CD4-positive, CD25-positive, alpha-beta regulatory T cell (primary cell): ENCODE data around the gene FBXO15. TPM values are rescaled to one million over a fixed set of nuclear protein-coding genes. Genes with fewer than 3 reads are reported as not detected.
A peak's percentile ranks its signal among the peaks of the same experiment; 100 is the strongest.

Source experiments
- ATAC-seq, 2 donors: fragments of 150-1000 bp; cut with Tn5 transposase; one replicate each; pipeline ENCODE4 v1.10.0; 2021; ENCODE audit warnings: low read depth in 2 of 2, moderate number of reproducible peaks in 2 of 2, moderate library complexity in 1 of 2
- DNase-seq, 3 donors: peaks; one replicate each; pipeline versions ENCODE4 v3.0.0 to v3.0.0-alpha.2; 2012 to 2022; ENCODE audit warnings: mixed read lengths in 1 of 3
- H3K27ac ChIP-seq: one replicate; pipeline ENCODE4 v1.7.0; 2013; ENCODE audit warnings: mild to moderate bottlenecking, low read length; ENCODE audit not compliant: insufficient read depth, poor library complexity, severe bottlenecking
- H3K27me3 ChIP-seq: one replicate; pipeline ENCODE4 v1.7.0; 2013; ENCODE audit warnings: low read length; ENCODE audit not compliant: control insufficient read depth, insufficient read depth
- H3K36me3 ChIP-seq: one replicate; pipeline ENCODE4 v1.7.0; 2013; ENCODE audit warnings: mild to moderate bottlenecking, low read length, moderate library complexity; ENCODE audit not compliant: control insufficient read depth, insufficient read depth
- H3K4me1 ChIP-seq: 2 replicates; pipeline ENCODE4 v1.7.0; 2013; ENCODE audit warnings: mild to moderate bottlenecking, low read length; ENCODE audit not compliant: insufficient read depth, control insufficient read depth, poor library complexity, severe bottlenecking
- H3K4me3 ChIP-seq: one replicate; pipeline ENCODE4 v1.7.0; 2013; ENCODE audit warnings: low read depth, mild to moderate bottlenecking, low read length, moderate library complexity
- H3K9me3 ChIP-seq, 2 experiments: 1 replicate in 1 of 2; 2 replicates in 1 of 2; pipeline ENCODE4 v1.7.0; 2013; ENCODE audit warnings: low read length in 2 of 2, mild to moderate bottlenecking in 1 of 2, moderate library complexity in 1 of 2; ENCODE audit not compliant: control insufficient read depth in 2 of 2
- H3K27ac Mint-ChIP-seq, 3 donors: one replicate each; pipeline ENCODE4 v1.8.0; 2020 to 2022; ENCODE audit warnings: mild to moderate bottlenecking in 3 of 3, mixed read lengths in 3 of 3, moderate library complexity in 2 of 3
- H3K27me3 Mint-ChIP-seq: one replicate; pipeline ENCODE4 v1.8.0; 2022; ENCODE audit warnings: mild to moderate bottlenecking, mixed read lengths
- H3K36me3 Mint-ChIP-seq: one replicate; pipeline ENCODE4 v1.8.0; 2020; ENCODE audit warnings: mixed read lengths
- H3K4me1 Mint-ChIP-seq, 4 donors: one replicate each; pipeline ENCODE4 v1.8.0; 2020 to 2022; ENCODE audit warnings: mixed read lengths in 4 of 4, mild to moderate bottlenecking in 1 of 4
- H3K4me3 Mint-ChIP-seq, 4 donors: one replicate each; pipeline ENCODE4 v1.8.0; 2020 to 2022; ENCODE audit warnings: mild to moderate bottlenecking in 4 of 4, mixed read lengths in 4 of 4, moderate library complexity in 3 of 4
- H3K9me3 Mint-ChIP-seq, 7 donors: one replicate each; pipeline ENCODE4 v1.8.0; 2020 to 2022; ENCODE audit warnings: mixed read lengths in 7 of 7, mild to moderate bottlenecking in 3 of 7, moderate library complexity in 2 of 7
- polyA plus RNA-seq, 4 donors: library from polyadenylated mRNA; unstranded; fragments of 300-500 nt; fragmentation: Illumina TruSeq; gene quantifications; one replicate each; pipeline ENCODE4 v1.2.3, GENCODE V29; 2021
- total RNA-seq: library from RNA; stranded (reverse); gene quantifications from one replicate; pipeline ENCODE4 v1.2.3, GENCODE V29; 2022

Gene FBXO15
- total and polyA plus RNA-seq, 5 donors from 2014 or later, result 1.1 to 3.0 (median 1.2) TPM; not detected in 1

DNA sequence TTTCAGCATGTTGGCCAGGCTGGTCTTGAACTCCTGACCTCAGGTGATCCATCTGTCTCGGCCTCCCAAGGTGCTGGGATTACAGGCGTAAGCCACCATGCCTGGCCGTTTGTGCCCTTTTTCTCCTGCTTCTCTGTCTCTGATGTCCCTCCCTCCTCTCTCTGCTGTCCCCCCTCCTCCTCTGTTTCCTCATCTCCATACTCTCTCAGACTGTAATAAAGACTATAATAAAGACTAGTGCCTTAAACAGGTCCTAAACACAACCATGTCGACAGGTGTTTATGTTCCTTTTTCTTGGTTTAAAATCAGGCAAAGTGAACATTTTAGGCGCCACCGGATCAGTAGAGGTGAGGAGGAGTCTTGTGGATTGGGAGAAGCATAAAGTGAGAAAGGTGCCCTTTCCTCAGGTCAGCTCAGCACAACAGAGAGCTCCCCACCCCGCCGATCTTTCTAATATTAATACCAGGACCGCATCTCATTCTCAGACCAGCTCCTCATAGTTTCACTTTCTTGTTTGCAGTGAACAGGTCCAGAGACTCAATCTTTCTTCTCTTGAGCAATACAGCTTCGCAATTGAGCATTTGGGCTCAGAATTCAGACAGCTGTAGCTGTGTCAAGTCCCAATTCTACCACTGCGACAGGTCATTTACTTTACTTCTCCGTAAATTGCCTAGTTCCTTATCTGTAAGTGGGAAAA lies 24.4 kb upstream of the FBXO15 start:
- Histone ChIP-seq H3K4me1 (no peaks in the 10 kb centered on the region), H3K27ac (no peak overlapping the region), H3K27me3 (peaks cover 2% of the 10 kb centered on the region), H3K9me3 (no peaks in the 10 kb centered on the region), H3K36me3 (no peaks in the 10 kb centered on the region), H3K4me3 (peak overlapping the region; percentile 57)
- H3K36me3 Mint-ChIP-seq, result no peaks in the 10 kb centered on the region
- ATAC-seq (no peak), DNase-seq (peak in 1 of 3 donors; percentile 5)
- H3K4me3 Mint-ChIP-seq, result peak overlapping the region in 3 of 4 donors; percentile 39 to 71 (median 70)
- peaks cover 0 to 5% (median 3%) of the 10 kb centered on the region in 4 donors for H3K4me1 Mint-ChIP-seq
- H3K27me3 Mint-ChIP-seq, result peaks cover 11% of the 10 kb centered on the region
- peak overlapping the region in 2 of 3 donors; percentile 49 to 60 for H3K27ac Mint-ChIP-seq
- H3K9me3 Mint-ChIP-seq, result no peaks in the 10 kb centered on the region

GRCh38 chr18:74166386-74166785 lies 18.8 kb upstream of the FBXO15 start:
- no peak overlapping the region for H3K27ac Mint-ChIP-seq

GRCh38 chr18:74163019-74163660 lies 15.5 kb upstream of the FBXO15 start:
- DNase-seq (no peak), ATAC-seq (no peak)
- Histone ChIP-seq H3K4me1 (no peaks in the 10 kb centered on the region), H3K4me3 (no peak overlapping the region), H3K9me3 (no peaks in the 10 kb centered on the region), H3K27me3 (no peaks in the 10 kb centered on the region), H3K36me3 (peaks cover 20% of the 10 kb centered on the region), H3K27ac (no peak overlapping the region)
- H3K36me3 Mint-ChIP-seq, result peaks cover 35% of the 10 kb centered on the region
- H3K9me3 Mint-ChIP-seq, result no peaks in the 10 kb centered on the region
- peaks cover 0 to 5% (median 2%) of the 10 kb centered on the region in 4 donors for H3K4me1 Mint-ChIP-seq
- H3K4me3 Mint-ChIP-seq, result no peak overlapping the region
- peaks cover 7% of the 10 kb centered on the region for H3K27me3 Mint-ChIP-seq
- no peak overlapping the region for H3K27ac Mint-ChIP-seq

More at GRCh38 chr18:74166386-74166785, 18.8 kb upstream of the FBXO15 start:
- H3K36me3 ChIP-seq, result no peaks in the 10 kb centered on the region
- H3K4me3 ChIP-seq, result no peak overlapping the region
- Mint-ChIP-seq H3K4me3 (no peak overlapping the region), H3K27me3 (peaks cover 11% of the 10 kb centered on the region), H3K4me1 (peaks cover 0 to 5% (median 2%) of the 10 kb centered on the region in 4 donors), H3K36me3 (peaks cover 9% of the 10 kb centered on the region), H3K9me3 (no peaks in the 10 kb centered on the region)
- H3K9me3 ChIP-seq, result no peaks in the 10 kb centered on the region
- H3K4me1 ChIP-seq, result no peaks in the 10 kb centered on the region
- H3K27me3 ChIP-seq, result peaks cover under 1% of the 10 kb centered on the region
- ATAC-seq, result no peak
- H3K27ac ChIP-seq, result no peak overlapping the region
- no peak for DNase-seq

GRCh38 chr18:74155276-74155675 lies 7.6 kb upstream of the FBXO15 start:
- no peaks in the 10 kb centered on the region for H3K9me3 ChIP-seq
- H3K4me3 ChIP-seq, result no peak overlapping the region
- no peak for DNase-seq
- Mint-ChIP-seq H3K4me3 (peak overlapping the region in 1 of 4 donors; percentile 2), H3K36me3 (peaks cover 52% of the 10 kb centered on the region), H3K27me3 (no peaks in the 10 kb centered on the region), H3K27ac (peak overlapping the region in 2 of 3 donors; percentile 29 to 66), H3K9me3 (no peaks in the 10 kb centered on the region), H3K4me1 (peaks cover 6 to 26% (median 16%) of the 10 kb centered on the region in 4 donors)
- H3K4me1 ChIP-seq, result peaks cover 5% of the 10 kb centered on the region
- H3K36me3 ChIP-seq, result peaks cover 50% of the 10 kb centered on the region
- no peak overlapping the region for H3K27ac ChIP-seq
- ATAC-seq, result no peak
- H3K27me3 ChIP-seq, result no peaks in the 10 kb centered on the region

GRCh38 chr18:74154716-74155115 lies 7.1 kb upstream of the FBXO15 start:
- H3K27me3 ChIP-seq, result no peaks in the 10 kb centered on the region
- Mint-ChIP-seq H3K4me1 (peaks cover 6 to 31% (median 20%) of the 10 kb centered on the region in 4 donors), H3K27ac (no peak overlapping the region), H3K9me3 (no peaks in the 10 kb centered on the region), H3K36me3 (peaks cover 49% of the 10 kb centered on the region), H3K27me3 (no peaks in the 10 kb centered on the region), H3K4me3 (no peak overlapping the region)
- peaks cover 47% of the 10 kb centered on the region for H3K36me3 ChIP-seq
- H3K27ac ChIP-seq, result no peak overlapping the region
- ATAC-seq (no peak), DNase-seq (no peak)
- H3K4me1 ChIP-seq, result peaks cover 7% of the 10 kb centered on the region
- H3K9me3 ChIP-seq, result no peaks in the 10 kb centered on the region
- no peak overlapping the region for H3K4me3 ChIP-seq

DNA sequence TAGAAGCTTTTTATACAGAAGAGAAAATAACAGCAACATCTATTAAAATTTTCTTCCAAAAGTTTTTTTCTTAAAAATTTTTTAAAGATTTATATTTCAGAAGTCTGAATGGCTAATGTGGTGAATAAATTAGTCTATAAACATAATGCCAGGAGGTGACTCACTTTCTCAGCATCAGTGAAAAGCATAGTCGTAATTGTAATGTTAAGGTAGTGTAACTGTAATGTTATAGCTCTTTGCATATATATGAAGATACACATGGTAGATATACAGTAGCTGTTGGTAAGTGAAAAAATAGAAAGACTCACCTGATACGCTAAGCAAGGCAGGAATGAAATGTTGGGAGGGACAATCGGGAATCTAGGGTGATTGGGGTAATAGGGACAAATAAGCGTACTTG lies 6.2 kb upstream of the FBXO15 start:
- H3K9me3 Mint-ChIP-seq, result no peaks in the 10 kb centered on the region
- Histone ChIP-seq H3K27ac (no peak overlapping the region), H3K4me3 (no peak overlapping the region), H3K27me3 (no peaks in the 10 kb centered on the region), H3K9me3 (no peaks in the 10 kb centered on the region), H3K4me1 (peaks cover 11% of the 10 kb centered on the region), H3K36me3 (peaks cover 41% of the 10 kb centered on the region)
- H3K36me3 Mint-ChIP-seq, result peaks cover 44% of the 10 kb centered on the region
- DNase-seq, result no peak
- peaks cover 13 to 40% (median 28%) of the 10 kb centered on the region in 4 donors for H3K4me1 Mint-ChIP-seq
- H3K4me3 Mint-ChIP-seq, result no peak overlapping the region
- no peak overlapping the region for H3K27ac Mint-ChIP-seq
- ATAC-seq, result no peak
- no peaks in the 10 kb centered on the region for H3K27me3 Mint-ChIP-seq

DNA sequence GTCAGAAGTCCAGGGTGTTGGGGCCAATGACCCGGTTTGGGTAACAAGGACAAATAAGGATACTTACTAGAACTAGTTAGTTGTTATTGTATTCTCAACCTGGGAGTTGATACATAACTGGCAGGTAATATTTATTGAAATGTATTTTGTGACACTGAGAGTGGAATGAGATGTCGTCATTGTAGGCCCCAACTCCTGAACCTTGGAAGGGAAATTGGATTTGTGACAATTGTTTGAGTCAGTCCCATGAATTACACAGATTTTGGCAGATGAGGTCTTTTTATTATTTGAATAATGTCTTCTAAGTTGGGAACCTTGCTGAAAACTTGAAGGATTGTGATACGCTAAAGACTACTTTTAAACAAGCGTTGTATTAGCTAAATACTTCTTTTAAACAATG lies 5.7 kb upstream of the FBXO15 start:
- Histone ChIP-seq H3K4me3 (no peak overlapping the region), H3K27ac (no peak overlapping the region), H3K4me1 (peaks cover 13% of the 10 kb centered on the region), H3K27me3 (no peaks in the 10 kb centered on the region), H3K9me3 (no peaks in the 10 kb centered on the region), H3K36me3 (peaks cover 38% of the 10 kb centered on the region)
- ATAC-seq, result no peak
- H3K27ac Mint-ChIP-seq, result no peak overlapping the region
- H3K9me3 Mint-ChIP-seq, result no peaks in the 10 kb centered on the region
- H3K4me1 Mint-ChIP-seq, result peaks cover 17 to 44% (median 31%) of the 10 kb centered on the region in 4 donors
- no peak for DNase-seq
- H3K36me3 Mint-ChIP-seq, result peaks cover 40% of the 10 kb centered on the region
- no peak overlapping the region for H3K4me3 Mint-ChIP-seq
- no peaks in the 10 kb centered on the region for H3K27me3 Mint-ChIP-seq
